ENCODE measurements around the gene PELI2.

Gene PELI2

GRCh38 chr14:56197150-56197549 lies 78.9 kb downstream of the PELI2 start:
- Histone ChIP-seq H3K4me1 (ENCODE audit: control insufficient read depth, low read depth, low read length) (peaks cover 10% of the 10 kb centered on the region), H3K9ac (ENCODE audit: low read length) (no peak overlapping the region), H3K27ac (ENCODE audit: low read length) (no peak overlapping the region)

GRCh38 chr14:56198438-56198837 lies 80.2 kb downstream of the PELI2 start:
- Histone ChIP-seq H3K9ac (ENCODE audit: low read length) (no peak overlapping the region), H3K36me3 (ENCODE audit: control insufficient read depth, low read depth, low read length) (no peaks in the 10 kb centered on the region), H3K4me1 (ENCODE audit: control insufficient read depth, low read depth, low read length) (peaks cover 10% of the 10 kb centered on the region), H3K27me3 (ENCODE audit: control insufficient read depth, insufficient read depth, low read length) (no peaks in the 10 kb centered on the region), H3K27ac (ENCODE audit: low read length) (no peak overlapping the region), H3K4me3 (ENCODE audit: low read length) (no peak overlapping the region), H3K9me3 (ENCODE audit: control insufficient read depth, low read depth, low read length) (no peaks in the 10 kb centered on the region)

More at GRCh38 chr14:56197150-56197549, 78.9 kb downstream of the PELI2 start:
- no peaks in the 10 kb centered on the region for H3K27me3 ChIP-seq (ENCODE audit: control insufficient read depth, insufficient read depth, low read length)
- no peak overlapping the region for H3K4me3 ChIP-seq (ENCODE audit: low read length)
- no peaks in the 10 kb centered on the region for H3K9me3 ChIP-seq (ENCODE audit: control insufficient read depth, low read depth, low read length)
- H3K36me3 ChIP-seq (ENCODE audit: control insufficient read depth, low read depth, low read length): no peaks in the 10 kb centered on the region

- Histone ChIP-seq H3K4me1 (ENCODE audit: control insufficient read depth, low read depth, low read length) (peaks cover 10% of the 10 kb centered on the region), H3K9ac (ENCODE audit: low read length) (no peak overlapping the region), H3K9me3 (ENCODE audit: control insufficient read depth, low read depth, low read length) (no peaks in the 10 kb centered on the region), H3K27ac (ENCODE audit: low read length) (no peak overlapping the region), H3K4me3 (ENCODE audit: low read length) (no peak overlapping the region), H3K36me3 (ENCODE audit: control insufficient read depth, low read depth, low read length) (no peaks in the 10 kb centered on the region), H3K27me3 (ENCODE audit: control insufficient read depth, insufficient read depth, low read length) (no peaks in the 10 kb centered on the region)
Observed at GRCh38 chr14:56199095-56199981, 81.1 kb downstream of the PELI2 start.

GRCh38 chr14:56199982-56200577 lies 81.9 kb downstream of the PELI2 start:
- Histone ChIP-seq H3K9ac (ENCODE audit: low read length) (no peak overlapping the region), H3K36me3 (ENCODE audit: control insufficient read depth, low read depth, low read length) (no peaks in the 10 kb centered on the region), H3K27me3 (ENCODE audit: control insufficient read depth, insufficient read depth, low read length) (no peaks in the 10 kb centered on the region), H3K4me3 (ENCODE audit: low read length) (no peak overlapping the region), H3K27ac (ENCODE audit: low read length) (no peak overlapping the region), H3K9me3 (ENCODE audit: control insufficient read depth, low read depth, low read length) (no peaks in the 10 kb centered on the region), H3K4me1 (ENCODE audit: control insufficient read depth, low read depth, low read length) (peaks cover 7% of the 10 kb centered on the region)

- H3K36me3 ChIP-seq (ENCODE audit: control insufficient read depth, low read depth, low read length): no peaks in the 10 kb centered on the region
- no peak overlapping the region for H3K9ac ChIP-seq (ENCODE audit: low read length)
- no peaks in the 10 kb centered on the region for H3K9me3 ChIP-seq (ENCODE audit: control insufficient read depth, low read depth, low read length)
- no peak overlapping the region for H3K27ac ChIP-seq (ENCODE audit: low read length)
- peaks cover 4% of the 10 kb centered on the region for H3K4me1 ChIP-seq (ENCODE audit: control insufficient read depth, low read depth, low read length)
- H3K4me3 ChIP-seq (ENCODE audit: low read length): no peak overlapping the region
- no peaks in the 10 kb centered on the region for H3K27me3 ChIP-seq (ENCODE audit: control insufficient read depth, insufficient read depth, low read length)
Observed at GRCh38 chr14:56202256-56202655, 84.0 kb downstream of the PELI2 start.

GRCh38 chr14:56205881-56206280 lies 87.7 kb downstream of the PELI2 start:
- H3K27me3 ChIP-seq (ENCODE audit: control insufficient read depth, insufficient read depth, low read length): no peaks in the 10 kb centered on the region
- no peaks in the 10 kb centered on the region for H3K4me1 ChIP-seq (ENCODE audit: control insufficient read depth, low read depth, low read length)
- no peak overlapping the region for H3K27ac ChIP-seq (ENCODE audit: low read length)
- no peaks in the 10 kb centered on the region for H3K9me3 ChIP-seq (ENCODE audit: control insufficient read depth, low read depth, low read length)
- H3K36me3 ChIP-seq (ENCODE audit: control insufficient read depth, low read depth, low read length): no peaks in the 10 kb centered on the region
- H3K9ac ChIP-seq (ENCODE audit: low read length): no peak overlapping the region
- H3K4me3 ChIP-seq (ENCODE audit: low read length): no peak overlapping the region

GRCh38 chr14:56206596-56206995 lies 88.4 kb downstream of the PELI2 start:
- Histone ChIP-seq H3K27me3 (ENCODE audit: control insufficient read depth, insufficient read depth, low read length) (no peaks in the 10 kb centered on the region), H3K27ac (ENCODE audit: low read length) (no peak overlapping the region)

GRCh38 chr14:56207626-56208292 lies 89.5 kb downstream of the PELI2 start:
- Histone ChIP-seq H3K9ac (ENCODE audit: low read length) (no peak overlapping the region), H3K27me3 (ENCODE audit: control insufficient read depth, insufficient read depth, low read length) (no peaks in the 10 kb centered on the region), H3K4me3 (ENCODE audit: low read length) (no peak overlapping the region), H3K27ac (ENCODE audit: low read length) (no peak overlapping the region), H3K36me3 (ENCODE audit: control insufficient read depth, low read depth, low read length) (no peaks in the 10 kb centered on the region), H3K9me3 (ENCODE audit: control insufficient read depth, low read depth, low read length) (no peaks in the 10 kb centered on the region), H3K4me1 (ENCODE audit: control insufficient read depth, low read depth, low read length) (no peaks in the 10 kb centered on the region)

More at GRCh38 chr14:56206596-56206995, 88.4 kb downstream of the PELI2 start:
- Histone ChIP-seq H3K4me3 (ENCODE audit: low read length) (no peak overlapping the region), H3K9ac (ENCODE audit: low read length) (no peak overlapping the region), H3K36me3 (ENCODE audit: control insufficient read depth, low read depth, low read length) (no peaks in the 10 kb centered on the region), H3K4me1 (ENCODE audit: control insufficient read depth, low read depth, low read length) (no peaks in the 10 kb centered on the region), H3K9me3 (ENCODE audit: control insufficient read depth, low read depth, low read length) (no peaks in the 10 kb centered on the region)

GRCh38 chr14:56208520-56208919 lies 90.3 kb downstream of the PELI2 start:
- Histone ChIP-seq H3K36me3 (ENCODE audit: control insufficient read depth, low read depth, low read length) (no peaks in the 10 kb centered on the region), H3K27ac (ENCODE audit: low read length) (no peak overlapping the region), H3K9ac (ENCODE audit: low read length) (no peak overlapping the region), H3K4me3 (ENCODE audit: low read length) (no peak overlapping the region), H3K4me1 (ENCODE audit: control insufficient read depth, low read depth, low read length) (no peaks in the 10 kb centered on the region), H3K27me3 (ENCODE audit: control insufficient read depth, insufficient read depth, low read length) (no peaks in the 10 kb centered on the region), H3K9me3 (ENCODE audit: control insufficient read depth, low read depth, low read length) (no peaks in the 10 kb centered on the region)

- no peaks in the 10 kb centered on the region for H3K27me3 ChIP-seq (ENCODE audit: control insufficient read depth, insufficient read depth, low read length)
- no peaks in the 10 kb centered on the region for H3K36me3 ChIP-seq (ENCODE audit: control insufficient read depth, low read depth, low read length)
- no peaks in the 10 kb centered on the region for H3K9me3 ChIP-seq (ENCODE audit: control insufficient read depth, low read depth, low read length)
- no peaks in the 10 kb centered on the region for H3K4me1 ChIP-seq (ENCODE audit: control insufficient read depth, low read depth, low read length)
- no peak overlapping the region for H3K4me3 ChIP-seq (ENCODE audit: low read length)
- no peak overlapping the region for H3K9ac ChIP-seq (ENCODE audit: low read length)
- no peak overlapping the region for H3K27ac ChIP-seq (ENCODE audit: low read length)
Observed at GRCh38 chr14:56210571-56210970, 92.4 kb downstream of the PELI2 start.

- Histone ChIP-seq H3K9ac (ENCODE audit: low read length) (no peak overlapping the region), H3K27ac (ENCODE audit: low read length) (no peak overlapping the region), H3K4me3 (ENCODE audit: low read length) (no peak overlapping the region), H3K36me3 (ENCODE audit: control insufficient read depth, low read depth, low read length) (no peaks in the 10 kb centered on the region), H3K4me1 (ENCODE audit: control insufficient read depth, low read depth, low read length) (no peaks in the 10 kb centered on the region), H3K27me3 (ENCODE audit: control insufficient read depth, insufficient read depth, low read length) (no peaks in the 10 kb centered on the region), H3K9me3 (ENCODE audit: control insufficient read depth, low read depth, low read length) (no peaks in the 10 kb centered on the region)
Observed at GRCh38 chr14:56211084-56211483, 92.9 kb downstream of the PELI2 start.
